HepG2 (cell line): ENCODE measurements around the gene SLC25A38. TPM values are rescaled to one million over a fixed set of nuclear protein-coding genes. Genes with fewer than 3 reads are reported as not detected.
A peak's percentile ranks its signal among the peaks of the same experiment; 100 is the strongest.

Experiments used
- DMAP1 ChIP-seq: IDR thresholded peaks from 2 replicates; pipeline ENCODE4 v1.6.1; 2016
- HES4 ChIP-seq: sonication (generic); formaldehyde crosslinking; IDR thresholded peaks from 2 replicates; pipeline ENCODE4 v1.9.0; 2021; ENCODE audit warnings: mild to moderate bottlenecking, missing genetic modification reagents, borderline replicate concordance
- HINFP ChIP-seq: sonication (generic); formaldehyde crosslinking; IDR thresholded peaks from 2 replicates; pipeline ENCODE4 v1.4.0; 2020; ENCODE audit warnings: low read depth, mild to moderate bottlenecking, missing genetic modification reagents
- HOXA7 ChIP-seq: sonication (generic); formaldehyde crosslinking; IDR thresholded peaks from 2 replicates; pipeline ENCODE4 v1.8.1; 2022; ENCODE audit warnings: mild to moderate bottlenecking, missing genetic modification reagents, moderate library complexity
- KAT8 ChIP-seq: IDR thresholded peaks from 2 replicates; pipeline ENCODE4 v1.6.1; 2016; ENCODE audit warnings: missing genetic modification reagents, missing compliant biosample characterization
- KLF13 ChIP-seq: sonication (generic); formaldehyde crosslinking; IDR thresholded peaks from 2 replicates; pipeline ENCODE4 v1.4.0; 2020; ENCODE audit warnings: mild to moderate bottlenecking, missing genetic modification reagents
- MAF1 ChIP-seq: sonication (generic); formaldehyde crosslinking; IDR thresholded peaks from 2 replicates; pipeline ENCODE4 v1.5.0; 2020; ENCODE audit warnings: missing genetic modification reagents, borderline replicate concordance
- MXD1 ChIP-seq: sonication (generic); formaldehyde crosslinking; IDR thresholded peaks from 2 replicates; pipeline ENCODE4 v1.4.0; 2020; ENCODE audit warnings: mild to moderate bottlenecking, missing genetic modification reagents
- PAWR ChIP-seq: sonication (generic); formaldehyde crosslinking; IDR thresholded peaks from 2 replicates; pipeline ENCODE4 v1.4.0; 2020; ENCODE audit warnings: missing genetic modification reagents, mild to moderate bottlenecking, borderline replicate concordance
- PHF8 ChIP-seq: sonication (generic); formaldehyde crosslinking; IDR thresholded peaks from 2 replicates; pipeline ENCODE4 v1.5.0; 2020; ENCODE audit warnings: missing genetic modification reagents
- RARG ChIP-seq: sonication (generic); formaldehyde crosslinking; IDR thresholded peaks from 2 replicates; pipeline ENCODE4 v1.4.0; 2020; ENCODE audit warnings: low read depth, mild to moderate bottlenecking, missing genetic modification reagents
- RNF2 ChIP-seq: fragments of 450-650 bp; conservative IDR thresholded peaks from 2 replicates; pipeline ENCODE4 v1.6.1; 2016; ENCODE audit warnings: low read depth
- SAFB2 ChIP-seq: sonication (generic); formaldehyde crosslinking; IDR thresholded peaks from 2 replicates; pipeline ENCODE4 v1.5.1; 2020; ENCODE audit warnings: missing genetic modification reagents, low read depth, mild to moderate bottlenecking, borderline replicate concordance
- TFDP2 ChIP-seq: sonication (generic); formaldehyde crosslinking; IDR thresholded peaks from 2 replicates; pipeline ENCODE4 v1.4.0; 2020; ENCODE audit warnings: missing genetic modification reagents
- ZBTB2 ChIP-seq: sonication (generic); formaldehyde crosslinking; IDR thresholded peaks from 2 replicates; pipeline ENCODE4 v1.8.0; 2022; ENCODE audit warnings: low read depth, missing genetic modification reagents
- ZBTB42 ChIP-seq: sonication (generic); formaldehyde crosslinking; IDR thresholded peaks from 2 replicates; pipeline ENCODE4 v1.5.0; 2020; ENCODE audit warnings: mild to moderate bottlenecking, missing genetic modification reagents
- ZBTB43 ChIP-seq: sonication (generic); formaldehyde crosslinking; conservative IDR thresholded peaks from 2 replicates; pipeline ENCODE4 v1.4.0; 2020; ENCODE audit warnings: missing genetic modification reagents
- ZIK1 ChIP-seq: sonication (generic); formaldehyde crosslinking; IDR thresholded peaks from 2 replicates; pipeline ENCODE4 v1.5.0; 2020; ENCODE audit warnings: mild to moderate bottlenecking, low read depth, missing genetic modification reagents, borderline replicate concordance
- ZKSCAN8 ChIP-seq: IDR thresholded peaks from 2 replicates; pipeline ENCODE4 v1.6.1; 2016; ENCODE audit warnings: borderline replicate concordance, missing genetic modification reagents, missing compliant biosample characterization
- ZNF10 ChIP-seq: sonication (generic); formaldehyde crosslinking; IDR thresholded peaks from 2 replicates; pipeline ENCODE4 v1.4.0; 2020; ENCODE audit warnings: mild to moderate bottlenecking, low read depth, missing genetic modification reagents, borderline replicate concordance
- ZNF124 ChIP-seq: sonication (generic); formaldehyde crosslinking; IDR thresholded peaks from 2 replicates; pipeline ENCODE4 v1.4.0; 2020; ENCODE audit warnings: missing genetic modification reagents
- ZNF263 ChIP-seq: sonication (generic); formaldehyde crosslinking; IDR thresholded peaks from 2 replicates; pipeline ENCODE4 v1.4.0; 2020; ENCODE audit warnings: missing genetic modification reagents
- ZNF33A ChIP-seq: sonication (generic); formaldehyde crosslinking; IDR thresholded peaks from 2 replicates; pipeline ENCODE4 v1.5.1; 2020; ENCODE audit warnings: missing genetic modification reagents, mild to moderate bottlenecking, moderate library complexity, borderline replicate concordance
- ZNF891 ChIP-seq: sonication (generic); formaldehyde crosslinking; IDR thresholded peaks from 2 replicates; pipeline ENCODE4 v1.5.0; 2020; ENCODE audit warnings: mild to moderate bottlenecking, missing genetic modification reagents
- polyA plus RNA-seq, 8 experiments: library from polyadenylated mRNA; depleted of rRNA in 3 of 8; stranded (reverse) in 7 of 8; unstranded in 1 of 8; fragments of >200 nt; fragmentation: Illumina TruSeq in 4 of 8; extraction: Trizol in 4 of 8; gene quantifications; 2 replicates each; pipeline versions ENCODE4 v1.2.1 to v1.2.3, GENCODE V29; 2011 to 2016; ENCODE audit warnings: low read depth in 4 of 8, missing spikeins in 1 of 8, mixed read lengths in 1 of 8; ENCODE audit not compliant: insufficient read depth in 1 of 8
- total RNA-seq, 5 experiments: library from RNA; depleted of rRNA; stranded (reverse); fragments of >200 nt; fragmentation: Illumina TruSeq; extraction: Trizol; gene quantifications; 2 replicates each; pipeline ENCODE4 v1.2.3, GENCODE V29; 2016; ENCODE audit warnings: low read depth in 1 of 5

Gene SLC25A38
- total and polyA plus RNA-seq, 2 of the 13 experiments (the other 11 are each of a cell fraction or from before 2014, with no cell fraction given), result 32.5 to 35.4 TPM

- TF ChIP-seq PAWR (CRISPR knock-in tag) (no peak), HES4 (peak; percentile 61), MAF1 (no peak), RARG (CRISPR knock-in tag) (0 out of 2 replicates have a peak, but pooled peaks have one; percentile 79), ZKSCAN8 (CRISPR knock-in tag) (no peak), ZNF33A (CRISPR knock-in tag) (peak; percentile 93; the same call in 1 of the 2 replicates), PHF8 (CRISPR knock-in tag) (peak; percentile 99), ZNF263 (CRISPR knock-in tag) (peak; percentile 65; the same call in 1 of the 2 replicates), RNF2 (peak; percentile 88), ZBTB2 (CRISPR knock-in tag) (peak; percentile 63; the same call in 1 of the 2 replicates), ZNF10 (no peak), HINFP (CRISPR knock-in tag) (peak; percentile 28; the same call in 1 of the 2 replicates), ZIK1 (CRISPR knock-in tag) (peak; percentile 92), ZNF124 (CRISPR knock-in tag) (peak; percentile 30; the same call in 1 of the 2 replicates), ZBTB42 (CRISPR knock-in tag) (0 out of 2 replicates have a peak, but pooled peaks have one; percentile 70), MXD1 (CRISPR knock-in tag) (peak; percentile 99), KLF13 (CRISPR knock-in tag) (no peak), ZNF891 (peak; percentile 91; the same call in 1 of the 2 replicates), SAFB2 (CRISPR knock-in tag) (peak; percentile 91; the same call in 1 of the 2 replicates), ZBTB43 (CRISPR knock-in tag) (peak; percentile 69), TFDP2 (peak; percentile 91), DMAP1 (CRISPR knock-in tag) (peak; percentile 100), HOXA7 (CRISPR knock-in tag) (no peak), KAT8 (CRISPR knock-in tag) (peak; percentile 94)
These were observed 23.4 kb downstream of the SLC25A38 start, which contains the start of gene RPSA (continued) for GRCh38 chr3:39406368-39407258.
